Liver (tissue), 9 donors: ENCODE results near the gene ANKRD27. TPM values are rescaled to one million over a fixed set of nuclear protein-coding genes. Genes with fewer than 3 reads are reported as not detected.
"Not testable (repeated sequence)": the region's sequence is repeated elsewhere in the genome, so short reads cannot be mapped to it uniquely, and the experiment has no call there.

Experiments used
- DNase-seq: peaks from one replicate; pipeline ENCODE4 v3.0.0-alpha.2; 2017; ENCODE audit warnings: low spot score
- H3K27ac ChIP-seq, 2 donors: one replicate each; pipeline ENCODE4 v1.7.0; 2013; ENCODE audit warnings: inconsistent platforms in 2 of 2, low read length in 2 of 2, control low read depth in 1 of 2, low read depth in 1 of 2, mild to moderate bottlenecking in 1 of 2
- H3K27me3 ChIP-seq, 4 donors: one replicate each; pipeline versions ENCODE4 v1.6.1 to v1.7.0; 2013; ENCODE audit warnings: low read length in 3 of 4, inconsistent platforms in 1 of 4, mild to moderate bottlenecking in 1 of 4, moderate library complexity in 1 of 4; ENCODE audit not compliant: control insufficient read depth in 4 of 4, insufficient read depth in 4 of 4
- H3K36me3 ChIP-seq, 4 donors: one replicate each; pipeline versions ENCODE4 v1.6.1 to v1.7.0; 2013; ENCODE audit warnings: low read length in 3 of 4, mild to moderate bottlenecking in 3 of 4, low read depth in 1 of 4, moderate library complexity in 1 of 4; ENCODE audit not compliant: control insufficient read depth in 4 of 4, insufficient read depth in 3 of 4
- H3K4me1 ChIP-seq, 4 donors: one replicate each; pipeline versions ENCODE4 v1.6.1 to v1.7.0; 2013; ENCODE audit warnings: low read length in 3 of 4, mild to moderate bottlenecking in 3 of 4, moderate library complexity in 1 of 4; ENCODE audit not compliant: control insufficient read depth in 4 of 4, insufficient read depth in 4 of 4
- H3K4me3 ChIP-seq, 3 donors: one replicate each; pipeline versions ENCODE4 v1.6.1 to v1.7.0; 2013; ENCODE audit warnings: low read length in 3 of 3, control low read depth in 1 of 3, low read depth in 1 of 3, mild to moderate bottlenecking in 1 of 3
- H3K9ac ChIP-seq, 2 donors: one replicate each; pipeline ENCODE4 v1.7.0; 2013; ENCODE audit warnings: low read length in 2 of 2, mild to moderate bottlenecking in 2 of 2, moderate library complexity in 2 of 2, control low read depth in 1 of 2, low read depth in 1 of 2
- H3K9me3 ChIP-seq, 4 donors: one replicate each; pipeline versions ENCODE4 v1.6.1 to v1.7.0; 2013; ENCODE audit warnings: low read length in 3 of 4; ENCODE audit not compliant: control insufficient read depth in 4 of 4
- EGR1 ChIP-seq, 2 donors: IDR thresholded peaks; 2 replicates each; pipeline ENCODE4 v1.6.1; 2016 to 2018; ENCODE audit warnings: antibody characterized with exemption in 2 of 2, low read depth in 2 of 2
- FOXA1 ChIP-seq: IDR thresholded peaks from 2 replicates; pipeline ENCODE4 v1.6.1; 2016; ENCODE audit warnings: antibody characterized with exemption
- FOXA2 ChIP-seq: IDR thresholded peaks from 2 replicates; pipeline ENCODE4 v1.6.1; 2016; ENCODE audit warnings: antibody characterized with exemption
- HNF4A ChIP-seq, 2 donors: conservative IDR thresholded peaks; 2 replicates each; pipeline ENCODE4 v1.6.1; 2016; ENCODE audit warnings: antibody characterized with exemption in 2 of 2, mild to moderate bottlenecking in 2 of 2
- JUND ChIP-seq, 2 donors: IDR thresholded peaks; 2 replicates each; pipeline ENCODE4 v1.6.1; 2016; ENCODE audit warnings: antibody characterized with exemption in 2 of 2
- NR2F2 ChIP-seq: IDR thresholded peaks from 2 replicates; pipeline ENCODE4 v1.6.1; 2016; ENCODE audit warnings: antibody characterized with exemption
- RAD21 ChIP-seq, 2 donors: IDR thresholded peaks; 2 replicates each; pipeline ENCODE4 v1.6.1; 2016; ENCODE audit warnings: antibody characterized with exemption in 2 of 2, mild to moderate bottlenecking in 2 of 2
- RXRA ChIP-seq, 2 donors: IDR thresholded peaks; 2 replicates each; pipeline ENCODE4 v1.6.1; 2017 to 2018; ENCODE audit warnings: antibody characterized with exemption in 2 of 2, mild to moderate bottlenecking in 1 of 2
- SP1 ChIP-seq: IDR thresholded peaks from 2 replicates; pipeline ENCODE4 v1.6.1; 2018; ENCODE audit warnings: antibody characterized with exemption, mild to moderate bottlenecking
- TAF1 ChIP-seq: conservative IDR thresholded peaks from 2 replicates; pipeline ENCODE4 v1.6.1; 2016; ENCODE audit warnings: antibody characterized with exemption, mild to moderate bottlenecking
- YY1 ChIP-seq: IDR thresholded peaks from 2 replicates; pipeline ENCODE4 v1.6.1; 2016; ENCODE audit warnings: antibody characterized with exemption, mild to moderate bottlenecking
- WGBS: extraction: QIAGEN DNeasy Blood & Tissue Kit; methylation state at CpG from one replicate; pipeline ENCODE4 v1.1.7; 2013; 5-methylcytosine and 5-hydroxymethylcytosine counted together
- polyA plus RNA-seq, 2 donors: library from polyadenylated mRNA; stranded (reverse) in 1 of 2; unstranded in 1 of 2; fragments of 200-250 nt in 1 of 2; fragments of >200 nt in 1 of 2; fragmentation: Nextera tagmentation in 1 of 2; extraction: Ambion mirVana in 1 of 2; gene quantifications; one replicate each; pipeline versions ENCODE4 v1.2.1 to v1.2.3, GENCODE V29; 2013 to 2015
- total RNA-seq, 2 donors: library from RNA; depleted of rRNA; stranded (reverse); fragments of >200 nt; gene quantifications; one replicate each; pipeline ENCODE4 v1.2.3, GENCODE V29; 2014
- TF ChIP-seq, protein P1 (sequence below): fragments of 150-350 bp; IDR thresholded peaks from 2 replicates; pipeline ENCODE4 v1.5.1; 2017; ENCODE audit warnings: improper control_type of control experiment, low read depth, low read length; ENCODE audit not compliant: missing input control
- TF ChIP-seq, protein P2 (sequence below): IDR thresholded peaks from 2 replicates; pipeline ENCODE4 v1.6.1; 2016; ENCODE audit warnings: antibody characterized with exemption
- TF ChIP-seq, protein P3 (sequence below): IDR thresholded peaks from 2 replicates; pipeline ENCODE4 v1.6.1; 2016; ENCODE audit warnings: antibody characterized with exemption
- donor health status: healthy.
- donor health status: healthy.
- donor health status: healthy.
- donor health status: healthy.
- donor health status: healthy.

The ANKRD27 gene
- total and polyA plus RNA-seq, 4 donors, result 3.4 to 14.2 (median 7.8) TPM

DNA sequence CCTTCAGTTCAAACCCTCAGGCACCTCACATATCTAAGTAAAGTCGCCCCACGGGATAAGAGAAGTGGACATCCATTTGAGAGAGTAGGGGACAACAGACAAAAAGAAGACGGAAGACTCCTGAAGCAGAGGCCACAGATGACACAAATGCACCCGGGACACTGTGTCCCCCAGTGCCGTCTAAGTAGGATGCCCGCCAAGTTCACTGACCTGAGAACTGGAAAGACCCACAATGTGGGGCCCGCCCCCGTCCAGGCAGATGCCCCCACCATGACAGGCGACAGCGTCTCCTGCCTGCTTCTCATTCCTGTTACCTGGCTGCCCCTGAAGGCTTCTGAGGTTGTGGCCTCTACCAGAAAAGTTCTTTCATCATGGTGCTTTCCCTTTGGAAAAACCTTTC lies 16.9 kb downstream of the ANKRD27 start (continued):
- TF ChIP-seq SP1 (no peak), EGR1 (IDR thresholded peaks at IDR 0.05; ENCODE audit: low read depth in 2 of 2) (no peak), FOXA1 (no peak)

GRCh38 chr19:32656379-32656778 lies 18.6 kb downstream of the ANKRD27 start:
- H3K4me3 ChIP-seq, H3K27ac ChIP-seq, H3K9ac ChIP-seq, DNase-seq, H3K36me3 ChIP-seq, H3K9me3 ChIP-seq, H3K27me3 ChIP-seq: not testable (repeated sequence)
- peaks cover 4 to 13% (median 8%) of the 10 kb centered on the region in 4 donors for H3K4me1 ChIP-seq
- 98% methylated on average over 8 of the region's 8 CpGs for WGBS

DNA sequence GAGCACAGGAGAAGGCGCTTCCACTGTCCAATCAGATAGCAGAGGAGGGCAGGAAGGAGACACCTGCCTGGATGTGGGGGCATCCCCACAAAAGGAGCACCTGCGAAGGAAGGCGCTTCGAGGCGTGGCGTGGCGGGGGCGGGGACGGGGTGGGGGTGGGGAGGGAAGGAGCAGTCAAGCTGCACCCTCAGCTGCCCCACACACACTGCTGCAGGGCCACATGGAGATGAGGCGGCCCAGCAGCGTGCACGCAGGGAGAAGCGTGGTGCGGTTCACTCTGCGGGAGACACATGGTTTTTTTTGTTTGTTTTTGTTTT lies 21.4 kb downstream of the ANKRD27 start:
- peaks cover 4 to 13% (median 8%) of the 10 kb centered on the region in 4 donors for H3K4me1 ChIP-seq
- no peaks in the 10 kb centered on the region for H3K27me3 ChIP-seq
- WGBS, result 81% methylated on average over 15 of the region's 15 CpGs
- no peak overlapping the region for H3K9ac ChIP-seq
- H3K27ac ChIP-seq, result no peak overlapping the region
- H3K9me3 ChIP-seq, result no peaks in the 10 kb centered on the region
- H3K4me3 ChIP-seq, result no peak overlapping the region
- TF ChIP-seq, protein P1, sequence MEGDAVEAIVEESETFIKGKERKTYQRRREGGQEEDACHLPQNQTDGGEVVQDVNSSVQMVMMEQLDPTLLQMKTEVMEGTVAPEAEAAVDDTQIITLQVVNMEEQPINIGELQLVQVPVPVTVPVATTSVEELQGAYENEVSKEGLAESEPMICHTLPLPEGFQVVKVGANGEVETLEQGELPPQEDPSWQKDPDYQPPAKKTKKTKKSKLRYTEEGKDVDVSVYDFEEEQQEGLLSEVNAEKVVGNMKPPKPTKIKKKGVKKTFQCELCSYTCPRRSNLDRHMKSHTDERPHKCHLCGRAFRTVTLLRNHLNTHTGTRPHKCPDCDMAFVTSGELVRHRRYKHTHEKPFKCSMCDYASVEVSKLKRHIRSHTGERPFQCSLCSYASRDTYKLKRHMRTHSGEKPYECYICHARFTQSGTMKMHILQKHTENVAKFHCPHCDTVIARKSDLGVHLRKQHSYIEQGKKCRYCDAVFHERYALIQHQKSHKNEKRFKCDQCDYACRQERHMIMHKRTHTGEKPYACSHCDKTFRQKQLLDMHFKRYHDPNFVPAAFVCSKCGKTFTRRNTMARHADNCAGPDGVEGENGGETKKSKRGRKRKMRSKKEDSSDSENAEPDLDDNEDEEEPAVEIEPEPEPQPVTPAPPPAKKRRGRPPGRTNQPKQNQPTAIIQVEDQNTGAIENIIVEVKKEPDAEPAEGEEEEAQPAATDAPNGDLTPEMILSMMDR, result no peak
- H3K36me3 ChIP-seq, result peaks cover 0 to 6% (median 3%) of the 10 kb centered on the region in 4 donors
- no peak for DNase-seq

- Histone ChIP-seq H3K36me3 (peaks cover 0 to 6% (median 3%) of the 10 kb centered on the region in 4 donors), H3K4me1 (peaks cover 4 to 13% (median 8%) of the 10 kb centered on the region in 4 donors), H3K4me3 (no peak overlapping the region), H3K27ac (peak overlapping the region in 1 of 2 donors; percentile 12), H3K9me3 (no peaks in the 10 kb centered on the region), H3K9ac (no peak overlapping the region), H3K27me3 (no peaks in the 10 kb centered on the region)
- peak; percentile 67 for DNase-seq
- WGBS, result 24% methylated on average over 12 of the region's 12 CpGs
- TF ChIP-seq JUND (IDR thresholded peaks at IDR 0.05) (no peak), SP1 (peak; percentile 16), TAF1 (no peak), YY1 (peak; percentile 40), FOXA1 (no peak), FOXA2 (no peak), HNF4A (conservative IDR thresholded peaks at IDR 0.05) (peak; percentile 17 to 39), NR2F2 (no peak), RAD21 (IDR thresholded peaks at IDR 0.05) (peak; percentile 29 to 52), RXRA (IDR thresholded peaks at IDR 0.05) (peak; percentile 36 to 48)
- TF ChIP-seq, protein P1, result no peak
- TF ChIP-seq, protein P2, sequence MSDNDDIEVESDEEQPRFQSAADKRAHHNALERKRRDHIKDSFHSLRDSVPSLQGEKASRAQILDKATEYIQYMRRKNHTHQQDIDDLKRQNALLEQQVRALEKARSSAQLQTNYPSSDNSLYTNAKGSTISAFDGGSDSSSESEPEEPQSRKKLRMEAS, result no peak
- TF ChIP-seq, protein P3, sequence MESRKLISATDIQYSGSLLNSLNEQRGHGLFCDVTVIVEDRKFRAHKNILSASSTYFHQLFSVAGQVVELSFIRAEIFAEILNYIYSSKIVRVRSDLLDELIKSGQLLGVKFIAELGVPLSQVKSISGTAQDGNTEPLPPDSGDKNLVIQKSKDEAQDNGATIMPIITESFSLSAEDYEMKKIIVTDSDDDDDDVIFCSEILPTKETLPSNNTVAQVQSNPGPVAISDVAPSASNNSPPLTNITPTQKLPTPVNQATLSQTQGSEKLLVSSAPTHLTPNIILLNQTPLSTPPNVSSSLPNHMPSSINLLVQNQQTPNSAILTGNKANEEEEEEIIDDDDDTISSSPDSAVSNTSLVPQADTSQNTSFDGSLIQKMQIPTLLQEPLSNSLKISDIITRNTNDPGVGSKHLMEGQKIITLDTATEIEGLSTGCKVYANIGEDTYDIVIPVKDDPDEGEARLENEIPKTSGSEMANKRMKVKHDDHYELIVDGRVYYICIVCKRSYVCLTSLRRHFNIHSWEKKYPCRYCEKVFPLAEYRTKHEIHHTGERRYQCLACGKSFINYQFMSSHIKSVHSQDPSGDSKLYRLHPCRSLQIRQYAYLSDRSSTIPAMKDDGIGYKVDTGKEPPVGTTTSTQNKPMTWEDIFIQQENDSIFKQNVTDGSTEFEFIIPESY, result no peak
These were observed 21.9 kb downstream of the ANKRD27 start for GRCh38 chr19:32652894-32653598.

DNA sequence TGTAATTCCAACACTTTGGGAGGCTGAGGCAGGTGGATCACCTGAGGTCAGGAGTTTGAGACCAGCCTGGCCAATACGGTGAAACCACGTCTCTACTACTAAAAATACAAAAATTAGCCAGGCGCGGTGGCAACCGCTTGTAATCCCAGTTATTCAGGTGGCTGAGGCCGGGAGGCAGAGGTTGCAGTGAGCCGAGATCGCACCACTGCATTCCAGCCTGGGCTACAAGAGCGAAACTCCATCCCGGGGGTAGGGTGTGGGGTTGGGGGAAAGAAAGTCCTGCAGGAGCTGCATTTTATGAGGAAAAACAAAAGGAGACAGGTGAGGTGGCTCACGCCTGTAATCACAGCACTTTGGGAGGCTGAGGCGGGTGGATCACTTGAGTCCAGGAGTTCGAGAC lies 22.6 kb downstream of the ANKRD27 start:
- H3K27ac ChIP-seq, H3K9me3 ChIP-seq, H3K4me3 ChIP-seq, H3K9ac ChIP-seq, DNase-seq, H3K36me3 ChIP-seq, H3K27me3 ChIP-seq: not testable (repeated sequence)
- 97% methylated on average over 13 of the region's 13 CpGs for WGBS
- peaks cover 4 to 13% (median 8%) of the 10 kb centered on the region in 4 donors for H3K4me1 ChIP-seq
